Sigmoid colon (tissue), 7 donors: ENCODE results near the gene TMED10. TPM values are rescaled to one million over a fixed set of nuclear protein-coding genes. Genes with fewer than 3 reads are reported as not detected.

ENCODE experiments used
- DNase-seq: peaks from one replicate; pipeline ENCODE4 v3.0.0-alpha.2; 2019
- H3K27ac ChIP-seq, 4 donors: fragments of 200-600 bp; sonication (generic); one replicate each; pipeline ENCODE4 v1.5.1; 2016 to 2019; ENCODE audit warnings: mild to moderate bottlenecking in 1 of 4
- H3K27me3 ChIP-seq, 3 donors: fragments of 200-600 bp; sonication (generic); one replicate each; pipeline ENCODE4 v1.5.1; 2019; ENCODE audit warnings: mild to moderate bottlenecking in 1 of 3
- H3K36me3 ChIP-seq, 4 donors: fragments of 200-600 bp; sonication (generic); one replicate each; pipeline ENCODE4 v1.5.1; 2016 to 2019
- H3K4me1 ChIP-seq, 4 donors: fragments of 200-600 bp; sonication (generic); one replicate each; pipeline ENCODE4 v1.5.1; 2017 to 2019
- H3K4me3 ChIP-seq, 4 donors: fragments of 200-600 bp; sonication (generic); one replicate each; pipeline ENCODE4 v1.5.1; 2017 to 2019; ENCODE audit warnings: mild to moderate bottlenecking in 2 of 4, moderate library complexity in 1 of 4
- H3K9me3 ChIP-seq, 4 donors: fragments of 200-600 bp in 3 of 4; sonication (generic) in 3 of 4; one replicate each; pipeline versions ENCODE4 v1.5.1 to v1.6.1; 2013 to 2019
- CTCF ChIP-seq, 4 experiments: fragments of 450-650 bp in 3 of 4; fragments of 200-600 bp in 1 of 4; IDR thresholded peaks; one replicate each; pipeline ENCODE4 v1.5.1; 2016 to 2019; ENCODE audit warnings: antibody characterized with exemption in 4 of 4, mild to moderate bottlenecking in 3 of 4, moderate library complexity in 2 of 4
- EP300 ChIP-seq, 4 donors: sonication (generic); formaldehyde crosslinking; IDR thresholded peaks; one replicate each; pipeline ENCODE4 v1.6.1; 2017; ENCODE audit warnings: antibody characterized with exemption in 4 of 4
- POLR2A ChIP-seq, 2 donors: fragments of 450-650 bp; IDR thresholded peaks; one replicate each; pipeline ENCODE4 v1.6.1; 2016; ENCODE audit warnings: antibody characterized with exemption in 2 of 2, mild to moderate bottlenecking in 2 of 2, moderate library complexity in 2 of 2
- POLR2AphosphoS5 ChIP-seq, 4 donors: sonication (generic); formaldehyde crosslinking; IDR thresholded peaks; one replicate each; pipeline ENCODE4 v1.6.1; 2017; ENCODE audit warnings: antibody characterized with exemption in 4 of 4
- WGBS, 2 donors: extraction: QIAGEN DNeasy Blood & Tissue Kit; methylation state at CpG; one replicate each; pipeline ENCODE4 v1.1.7; 2013; 5-methylcytosine and 5-hydroxymethylcytosine counted together
- intact Hi-C: fragments of 100-400 bp; cut with DNase I; formaldehyde crosslinking; loops from one replicate; pipeline ENCODE4 v1.15.1; 2023
- polyA plus RNA-seq, 3 donors: library from polyadenylated mRNA; stranded (reverse); fragments of 200-250 nt; gene quantifications; one replicate each; pipeline ENCODE4 v1.2.3, GENCODE V29; 2013
- total RNA-seq, 4 donors: library from RNA; depleted of rRNA; stranded (reverse); fragments of >200 nt; gene quantifications; one replicate each; pipeline ENCODE4 v1.1.0, GENCODE V29; 2016
- donor health status: healthy with polysubstance abuse.
- donor health status: Bipolar disorder and iron deficiency.
- donor health status: healthy.

The TMED10 gene
- total and polyA plus RNA-seq, 7 donors: 38.4 to 236 (median 163) TPM

- Histone ChIP-seq H3K4me1 (peaks cover 0 to 16% (median 11%) of the 10 kb centered on the region in 4 donors), H3K4me3 (no peak overlapping the region)
- DNase-seq: no peak
Observed at GRCh38 chr14:75196468-75196867, 20.1 kb upstream of the TMED10 start.

GRCh38 chr14:75196064-75196463, 19.7 kb upstream of the TMED10 start:
- Histone ChIP-seq H3K9me3 (no peaks in the 10 kb centered on the region), H3K4me1 (peaks cover 0 to 16% (median 11%) of the 10 kb centered on the region in 4 donors), H3K27me3 (no peaks in the 10 kb centered on the region), H3K4me3 (no peak overlapping the region), H3K36me3 (no peaks in the 10 kb centered on the region), H3K27ac (no peak overlapping the region)
- no peak for TF ChIP-seq POLR2AphosphoS5 (IDR thresholded peaks at IDR 0.05)
- TF ChIP-seq EP300 (IDR thresholded peaks at IDR 0.05): no peak
- TF ChIP-seq POLR2A (IDR thresholded peaks at IDR 0.05): no peak
- no peak for TF ChIP-seq CTCF (IDR thresholded peaks at IDR 0.05)
- no peak for DNase-seq
- 77 to 89% methylated on average over 3 of the region's 3 CpGs for WGBS, 2 donors
- intact Hi-C loops: no loop called here

More at GRCh38 chr14:75196468-75196867, 20.1 kb upstream of the TMED10 start:
- Histone ChIP-seq H3K27me3 (no peaks in the 10 kb centered on the region), H3K27ac (no peak overlapping the region), H3K9me3 (no peaks in the 10 kb centered on the region), H3K36me3 (no peaks in the 10 kb centered on the region)
- intact Hi-C loops: no loop called here
- TF ChIP-seq POLR2A (IDR thresholded peaks at IDR 0.05) (no peak), EP300 (IDR thresholded peaks at IDR 0.05) (no peak), POLR2AphosphoS5 (IDR thresholded peaks at IDR 0.05) (no peak), CTCF (IDR thresholded peaks at IDR 0.05) (no peak)
- WGBS, 2 donors: 16 to 48% methylated on average over 4 of the region's 4 CpGs

GRCh38 chr14:75191100-75191499, 14.7 kb upstream of the TMED10 start:
- intact Hi-C loops: no loop called here
- DNase-seq: no peak
- H3K4me1 ChIP-seq: no peaks in the 10 kb centered on the region
- TF ChIP-seq EP300 (IDR thresholded peaks at IDR 0.05) (no peak), CTCF (IDR thresholded peaks at IDR 0.05) (no peak), POLR2AphosphoS5 (IDR thresholded peaks at IDR 0.05) (no peak), POLR2A (IDR thresholded peaks at IDR 0.05) (no peak)
- WGBS, 2 donors: 90 to 98% methylated on average over 3 of the region's 3 CpGs
- H3K9me3 ChIP-seq: no peaks in the 10 kb centered on the region
- H3K4me3 ChIP-seq: no peak overlapping the region
- H3K36me3 ChIP-seq: no peaks in the 10 kb centered on the region
- no peak overlapping the region for H3K27ac ChIP-seq
- H3K27me3 ChIP-seq: no peaks in the 10 kb centered on the region

- Histone ChIP-seq H3K4me1 (no peaks in the 10 kb centered on the region), H3K9me3 (no peaks in the 10 kb centered on the region), H3K4me3 (no peak overlapping the region), H3K36me3 (no peaks in the 10 kb centered on the region), H3K27ac (no peak overlapping the region), H3K27me3 (no peaks in the 10 kb centered on the region)
- TF ChIP-seq EP300 (IDR thresholded peaks at IDR 0.05) (no peak), CTCF (IDR thresholded peaks at IDR 0.05) (no peak), POLR2A (IDR thresholded peaks at IDR 0.05) (no peak), POLR2AphosphoS5 (IDR thresholded peaks at IDR 0.05) (no peak)
- WGBS, 2 donors: 93 to 97% methylated on average over 4 of the region's 4 CpGs
- no peak for DNase-seq
- intact Hi-C loops: no loop called here
Observed at GRCh38 chr14:75190023-75190422, 13.6 kb upstream of the TMED10 start.
